ENCODE data around the gene NFATC2. TPM values are rescaled to one million over a fixed set of nuclear protein-coding genes. Genes with fewer than 3 reads are reported as not detected.

The NFATC2 gene
- polyA plus RNA-seq, 1 of the 3 experiments (the other 2 are of a cell fraction), result 0.36 TPM

DNA sequence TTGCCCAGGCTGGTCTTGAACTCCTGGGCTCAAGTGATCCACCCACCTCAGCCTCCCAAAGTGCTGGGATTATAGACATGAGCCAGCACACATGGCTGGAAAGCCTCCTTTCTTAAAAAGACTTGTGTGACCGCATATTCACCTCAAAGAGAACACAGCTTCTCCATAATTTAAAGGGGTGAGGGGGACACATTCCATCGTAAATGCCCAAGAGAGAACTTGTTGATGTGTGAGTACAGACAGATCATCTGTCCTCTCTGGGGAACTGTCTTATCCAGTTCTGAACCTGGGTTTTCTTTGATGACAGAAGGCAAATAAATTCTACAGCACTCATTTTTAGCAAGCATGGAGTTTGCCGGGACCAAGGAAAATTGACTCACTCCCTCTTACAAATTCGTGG is 47.2 kb downstream of the NFATC2 start:
- POLR2A ChIA-PET, result no interaction called here
- TF ChIP-seq, protein P1, sequence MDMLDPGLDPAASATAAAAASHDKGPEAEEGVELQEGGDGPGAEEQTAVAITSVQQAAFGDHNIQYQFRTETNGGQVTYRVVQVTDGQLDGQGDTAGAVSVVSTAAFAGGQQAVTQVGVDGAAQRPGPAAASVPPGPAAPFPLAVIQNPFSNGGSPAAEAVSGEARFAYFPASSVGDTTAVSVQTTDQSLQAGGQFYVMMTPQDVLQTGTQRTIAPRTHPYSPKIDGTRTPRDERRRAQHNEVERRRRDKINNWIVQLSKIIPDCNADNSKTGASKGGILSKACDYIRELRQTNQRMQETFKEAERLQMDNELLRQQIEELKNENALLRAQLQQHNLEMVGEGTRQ (IDR thresholded peaks at IDR 0.05; ENCODE audit: borderline replicate concordance, low read depth, low read length), result no peak
- no peak for TF ChIP-seq NFIC (IDR thresholded peaks at IDR 0.05; ENCODE audit: borderline replicate concordance)
- TF ChIP-seq RCOR1 (IDR thresholded peaks at IDR 0.05; ENCODE audit: low read length), result no peak

DNA sequence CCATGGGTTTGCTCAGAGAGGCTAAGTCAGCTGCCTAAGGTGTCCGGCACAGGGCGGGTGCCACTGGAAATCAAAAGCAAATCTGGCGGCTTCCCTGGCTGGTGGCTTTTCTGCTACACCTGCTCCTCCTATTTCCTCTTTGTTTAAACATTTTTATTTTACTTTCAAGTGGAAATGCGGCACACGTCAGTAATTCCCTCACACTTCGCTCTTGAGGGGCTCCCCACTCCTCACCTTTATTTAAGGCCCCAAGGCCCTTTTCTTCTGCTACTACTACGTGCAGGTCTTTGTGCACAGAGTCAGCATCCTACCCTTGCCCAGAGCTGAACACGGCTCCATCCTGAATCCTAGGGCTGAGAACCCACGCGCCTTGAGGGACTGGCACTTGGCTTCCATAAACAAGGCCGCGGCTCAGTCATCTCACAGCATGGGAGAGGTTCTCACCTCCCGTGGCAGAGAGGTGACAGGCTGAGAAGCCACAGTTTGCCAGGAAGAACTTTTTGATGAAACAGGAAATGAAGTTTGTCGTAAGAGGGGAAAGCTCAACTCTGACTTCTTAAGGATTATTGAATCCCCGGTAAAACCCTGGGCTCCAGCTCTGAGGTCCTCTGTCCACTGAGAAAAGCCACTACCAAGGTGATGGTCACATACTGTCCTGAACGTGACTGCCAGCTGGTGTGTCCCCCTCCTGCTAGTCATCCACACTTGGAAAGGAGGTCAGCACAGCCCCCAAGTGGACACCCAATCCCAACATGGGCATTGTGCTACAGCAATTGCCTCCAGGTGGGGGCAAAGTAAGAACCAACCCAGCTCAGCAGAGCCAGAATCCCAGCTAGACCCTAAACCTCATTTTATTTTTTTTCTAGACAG is 48.0 kb downstream of the NFATC2 start:
- no peak overlapping the region for H3K27ac ChIP-seq (ENCODE audit: low read depth in 2 of 2, low read length in 1 of 2)
- 95% methylated on average over 16 of the region's 16 CpGs for WGBS (ENCODE audit: low lambda C conversion rate)
- peaks cover 4 to 8% of the 10 kb centered on the region in 2 experiments; a peak in 2 of 4 replicates for H3K4me1 ChIP-seq (ENCODE audit: control insufficient read depth in 1 of 2, insufficient read depth in 2 of 2, low read depth in 1 of 2, low read length in 1 of 2)
- H3K27me3 ChIP-seq (ENCODE audit: insufficient read depth), result no peaks in the 10 kb centered on the region
- TF ChIP-seq RCOR1 (IDR thresholded peaks at IDR 0.05; ENCODE audit: low read length) (no peak), RFX5 (IDR thresholded peaks at IDR 0.05; ENCODE audit: low read length) (no peak), SIN3A (IDR thresholded peaks at IDR 0.05; ENCODE audit: borderline replicate concordance, low read depth, low read length) (no peak), JUND (IDR thresholded peaks at IDR 0.05) (no peak), SMC3 (IDR thresholded peaks at IDR 0.05; ENCODE audit: low read depth, low read length) (no peak), ELF1 (IDR thresholded peaks at IDR 0.05) (no peak)
- ChIA-PET CTCF (interaction anchor here (1.2 to 1.7 kb wide), 2 partner anchors 13 to 123 kb away, joined by 4 to 6 read pairs; no protein-coding TSS in a partner anchor), POLR2A (no interaction called here)
- no peaks in the 10 kb centered on the region for H3K9me3 ChIP-seq
- no peak overlapping the region for H3K4me2 ChIP-seq
- no peak overlapping the region for H3K9ac ChIP-seq
- DNase-seq, result no peak
- H3K4me3 ChIP-seq (ENCODE audit: low read depth in 2 of 2, low read length in 1 of 2), result no peak overlapping the region
- H3K36me3 ChIP-seq (replicated peaks in 1 of 2; ENCODE audit: control insufficient read depth in 1 of 2, insufficient read depth in 2 of 2, low read length in 1 of 2), result no peaks in the 10 kb centered on the region
- H3K79me2 ChIP-seq (ENCODE audit: insufficient read depth), result no peaks in the 10 kb centered on the region
- H3K9me2 ChIP-seq, result no peaks in the 10 kb centered on the region
- no peaks in the 10 kb centered on the region for H4K20me1 ChIP-seq (ENCODE audit: insufficient read depth)
- H3F3A ChIP-seq (replicated peaks; ENCODE audit: insufficient read depth), result no peaks in the 10 kb centered on the region
- no peak overlapping the region for H2AFZ ChIP-seq (ENCODE audit: low read depth)

More for the DNA sequence above, 47.2 kb downstream of the NFATC2 start:
- CTCF ChIA-PET, result interaction anchor here (1.2 to 1.3 kb wide), 2 partner anchors 99 to 124 kb away, joined by 3 to 4 read pairs; no protein-coding TSS in a partner anchor
- no peak overlapping the region for H3K9ac ChIP-seq
- no peak overlapping the region for H3K4me2 ChIP-seq
- H3K27me3 ChIP-seq (ENCODE audit: insufficient read depth), result no peaks in the 10 kb centered on the region
- no peaks in the 10 kb centered on the region for H3K9me3 ChIP-seq
- H3K9me2 ChIP-seq, result no peaks in the 10 kb centered on the region
- no peaks in the 10 kb centered on the region for H4K20me1 ChIP-seq (ENCODE audit: insufficient read depth)
- no peaks in the 10 kb centered on the region for H3K36me3 ChIP-seq (replicated peaks in 1 of 2; ENCODE audit: control insufficient read depth in 1 of 2, insufficient read depth in 2 of 2, low read length in 1 of 2)
- H2AFZ ChIP-seq (ENCODE audit: low read depth), result no peak overlapping the region
- H3K79me2 ChIP-seq (ENCODE audit: insufficient read depth), result no peaks in the 10 kb centered on the region
- H3K4me3 ChIP-seq (ENCODE audit: low read depth in 2 of 2, low read length in 1 of 2), result no peak overlapping the region
- H3K27ac ChIP-seq (ENCODE audit: low read depth in 2 of 2, low read length in 1 of 2), result no peak overlapping the region
- 86% methylated on average over 4 of the region's 4 CpGs for WGBS (ENCODE audit: low lambda C conversion rate)
- H3K4me1 ChIP-seq (ENCODE audit: control insufficient read depth in 1 of 2, insufficient read depth in 2 of 2, low read depth in 1 of 2, low read length in 1 of 2), result peaks cover 4 to 8% of the 10 kb centered on the region in 2 experiments; a peak in 2 of 4 replicates
- no peaks in the 10 kb centered on the region for H3F3A ChIP-seq (replicated peaks; ENCODE audit: insufficient read depth)
- DNase-seq, result no peak

DNA sequence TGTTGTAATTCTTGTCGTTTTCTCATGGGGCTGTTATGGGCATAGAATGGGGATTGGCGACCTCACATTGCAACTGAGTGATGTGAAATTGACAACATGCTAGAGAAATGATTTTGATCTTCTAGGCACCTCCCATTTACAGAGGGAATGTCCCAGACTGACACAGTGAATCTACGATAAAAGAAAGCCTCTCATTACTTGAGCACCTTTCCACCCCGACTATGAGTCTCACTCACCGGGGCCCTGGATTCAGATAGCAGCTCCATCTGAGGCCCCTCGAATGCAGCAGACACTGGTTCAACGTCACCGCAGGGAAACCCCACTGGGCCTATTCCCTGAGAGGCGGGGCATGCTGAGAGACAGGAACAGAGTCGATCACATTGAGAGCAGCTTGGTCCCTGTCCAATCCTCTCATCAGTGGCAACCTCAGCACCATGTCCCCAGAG is 49.1 kb downstream of the NFATC2 start:
- no peaks in the 10 kb centered on the region for H4K20me1 ChIP-seq (ENCODE audit: insufficient read depth)
- no peaks in the 10 kb centered on the region for H3K9me2 ChIP-seq
- POLR2A ChIA-PET, result no interaction called here
- no peaks in the 10 kb centered on the region for H3K9me3 ChIP-seq
- H3K79me2 ChIP-seq (ENCODE audit: insufficient read depth), result no peaks in the 10 kb centered on the region
- peaks cover 4 to 8% of the 10 kb centered on the region in 2 experiments; a peak in 2 of 4 replicates for H3K4me1 ChIP-seq (ENCODE audit: control insufficient read depth in 1 of 2, insufficient read depth in 2 of 2, low read depth in 1 of 2, low read length in 1 of 2)
- H3K4me2 ChIP-seq, result no peak overlapping the region
- CTCF ChIA-PET, result interaction anchor here (1.7 kb wide), 1 partner anchor 12 kb away, joined by 6 read pairs; no protein-coding TSS in a partner anchor
- DNase-seq, result no peak
- H2AFZ ChIP-seq (ENCODE audit: low read depth), result no peak overlapping the region
- WGBS (ENCODE audit: low lambda C conversion rate), result 71% methylated on average over 10 of the region's 10 CpGs
- no peak overlapping the region for H3K9ac ChIP-seq
- no peaks in the 10 kb centered on the region for H3F3A ChIP-seq (replicated peaks; ENCODE audit: insufficient read depth)
- H3K27me3 ChIP-seq (ENCODE audit: insufficient read depth), result no peaks in the 10 kb centered on the region
- H3K36me3 ChIP-seq (replicated peaks in 1 of 2; ENCODE audit: control insufficient read depth in 1 of 2, insufficient read depth in 2 of 2, low read length in 1 of 2), result no peaks in the 10 kb centered on the region
- H3K27ac ChIP-seq (ENCODE audit: low read depth in 2 of 2, low read length in 1 of 2), result no peak overlapping the region
- no peak overlapping the region for H3K4me3 ChIP-seq (ENCODE audit: low read depth in 2 of 2, low read length in 1 of 2)
- TF ChIP-seq FOXM1 (IDR thresholded peaks at IDR 0.05; ENCODE audit: low read depth), result no peak
- no peak for TF ChIP-seq SMC3 (IDR thresholded peaks at IDR 0.05; ENCODE audit: low read depth, low read length)
- TF ChIP-seq, protein P2, sequence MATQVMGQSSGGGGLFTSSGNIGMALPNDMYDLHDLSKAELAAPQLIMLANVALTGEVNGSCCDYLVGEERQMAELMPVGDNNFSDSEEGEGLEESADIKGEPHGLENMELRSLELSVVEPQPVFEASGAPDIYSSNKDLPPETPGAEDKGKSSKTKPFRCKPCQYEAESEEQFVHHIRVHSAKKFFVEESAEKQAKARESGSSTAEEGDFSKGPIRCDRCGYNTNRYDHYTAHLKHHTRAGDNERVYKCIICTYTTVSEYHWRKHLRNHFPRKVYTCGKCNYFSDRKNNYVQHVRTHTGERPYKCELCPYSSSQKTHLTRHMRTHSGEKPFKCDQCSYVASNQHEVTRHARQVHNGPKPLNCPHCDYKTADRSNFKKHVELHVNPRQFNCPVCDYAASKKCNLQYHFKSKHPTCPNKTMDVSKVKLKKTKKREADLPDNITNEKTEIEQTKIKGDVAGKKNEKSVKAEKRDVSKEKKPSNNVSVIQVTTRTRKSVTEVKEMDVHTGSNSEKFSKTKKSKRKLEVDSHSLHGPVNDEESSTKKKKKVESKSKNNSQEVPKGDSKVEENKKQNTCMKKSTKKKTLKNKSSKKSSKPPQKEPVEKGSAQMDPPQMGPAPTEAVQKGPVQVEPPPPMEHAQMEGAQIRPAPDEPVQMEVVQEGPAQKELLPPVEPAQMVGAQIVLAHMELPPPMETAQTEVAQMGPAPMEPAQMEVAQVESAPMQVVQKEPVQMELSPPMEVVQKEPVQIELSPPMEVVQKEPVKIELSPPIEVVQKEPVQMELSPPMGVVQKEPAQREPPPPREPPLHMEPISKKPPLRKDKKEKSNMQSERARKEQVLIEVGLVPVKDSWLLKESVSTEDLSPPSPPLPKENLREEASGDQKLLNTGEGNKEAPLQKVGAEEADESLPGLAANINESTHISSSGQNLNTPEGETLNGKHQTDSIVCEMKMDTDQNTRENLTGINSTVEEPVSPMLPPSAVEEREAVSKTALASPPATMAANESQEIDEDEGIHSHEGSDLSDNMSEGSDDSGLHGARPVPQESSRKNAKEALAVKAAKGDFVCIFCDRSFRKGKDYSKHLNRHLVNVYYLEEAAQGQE (IDR thresholded peaks at IDR 0.05; ENCODE audit: low read depth, low read length), result no peak
- TF ChIP-seq NFIC (IDR thresholded peaks at IDR 0.05; ENCODE audit: borderline replicate concordance), result no peak
- no peak for TF ChIP-seq MXI1 (IDR thresholded peaks at IDR 0.05; ENCODE audit: low read depth, low read length)
- no peak for TF ChIP-seq TEAD4 (IDR thresholded peaks at IDR 0.05; ENCODE audit: borderline replicate concordance, insufficient read depth)
- TF ChIP-seq GABPA (IDR thresholded peaks at IDR 0.05; ENCODE audit: low read depth), result no peak
- no peak for TF ChIP-seq EP300 (IDR thresholded peaks at IDR 0.05; ENCODE audit: borderline replicate concordance in 1 of 2, low read depth in 1 of 2, low read length in 1 of 2)
- TF ChIP-seq, protein P3, sequence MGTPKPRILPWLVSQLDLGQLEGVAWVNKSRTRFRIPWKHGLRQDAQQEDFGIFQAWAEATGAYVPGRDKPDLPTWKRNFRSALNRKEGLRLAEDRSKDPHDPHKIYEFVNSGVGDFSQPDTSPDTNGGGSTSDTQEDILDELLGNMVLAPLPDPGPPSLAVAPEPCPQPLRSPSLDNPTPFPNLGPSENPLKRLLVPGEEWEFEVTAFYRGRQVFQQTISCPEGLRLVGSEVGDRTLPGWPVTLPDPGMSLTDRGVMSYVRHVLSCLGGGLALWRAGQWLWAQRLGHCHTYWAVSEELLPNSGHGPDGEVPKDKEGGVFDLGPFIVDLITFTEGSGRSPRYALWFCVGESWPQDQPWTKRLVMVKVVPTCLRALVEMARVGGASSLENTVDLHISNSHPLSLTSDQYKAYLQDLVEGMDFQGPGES (IDR thresholded peaks at IDR 0.05; ENCODE audit: low read depth, low read length), result no peak
